Measurements from ENCODE around the gene RAPH1. TPM values are rescaled to one million over a fixed set of nuclear protein-coding genes. Genes with fewer than 3 reads are reported as not detected.
A peak's percentile ranks its signal among the peaks of the same experiment; 100 is the strongest.

The RAPH1 gene
- total RNA-seq, 1 experiment from 2014 or later = 29.7 TPM

DNA sequence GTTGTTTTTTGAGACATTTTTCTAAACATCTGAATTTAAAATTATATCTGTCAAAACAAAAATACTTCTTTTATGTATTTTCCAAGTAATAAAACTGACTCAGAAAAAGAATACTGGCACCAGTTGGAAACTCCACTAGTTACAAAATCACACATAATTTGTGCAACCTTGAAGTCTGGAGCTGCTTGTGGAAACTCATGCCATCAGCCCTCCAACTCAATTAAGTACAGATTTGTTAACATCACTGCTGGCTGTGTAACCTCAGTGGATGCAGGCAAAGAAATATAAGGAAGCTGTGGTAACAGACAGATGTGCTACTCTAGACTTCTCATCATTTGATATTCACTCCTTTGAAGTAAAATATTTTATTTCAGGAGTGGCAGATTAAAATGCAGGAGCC, 30.0 kb upstream of the RAPH1 start:
- TF ChIP-seq, protein P1, sequence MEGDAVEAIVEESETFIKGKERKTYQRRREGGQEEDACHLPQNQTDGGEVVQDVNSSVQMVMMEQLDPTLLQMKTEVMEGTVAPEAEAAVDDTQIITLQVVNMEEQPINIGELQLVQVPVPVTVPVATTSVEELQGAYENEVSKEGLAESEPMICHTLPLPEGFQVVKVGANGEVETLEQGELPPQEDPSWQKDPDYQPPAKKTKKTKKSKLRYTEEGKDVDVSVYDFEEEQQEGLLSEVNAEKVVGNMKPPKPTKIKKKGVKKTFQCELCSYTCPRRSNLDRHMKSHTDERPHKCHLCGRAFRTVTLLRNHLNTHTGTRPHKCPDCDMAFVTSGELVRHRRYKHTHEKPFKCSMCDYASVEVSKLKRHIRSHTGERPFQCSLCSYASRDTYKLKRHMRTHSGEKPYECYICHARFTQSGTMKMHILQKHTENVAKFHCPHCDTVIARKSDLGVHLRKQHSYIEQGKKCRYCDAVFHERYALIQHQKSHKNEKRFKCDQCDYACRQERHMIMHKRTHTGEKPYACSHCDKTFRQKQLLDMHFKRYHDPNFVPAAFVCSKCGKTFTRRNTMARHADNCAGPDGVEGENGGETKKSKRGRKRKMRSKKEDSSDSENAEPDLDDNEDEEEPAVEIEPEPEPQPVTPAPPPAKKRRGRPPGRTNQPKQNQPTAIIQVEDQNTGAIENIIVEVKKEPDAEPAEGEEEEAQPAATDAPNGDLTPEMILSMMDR (conservative IDR thresholded peaks at IDR 0.05; ENCODE audit: low read depth, low read length) = no peak
- TF ChIP-seq EZH2 (IDR thresholded peaks at IDR 0.05; ENCODE audit: borderline replicate concordance, low read depth, low read length, poor library complexity, severe bottlenecking) = no peak
- intact Hi-C loops (cut with micrococcal nuclease; ENCODE audit: unreplicated experiment) = no loop called here
- H3K27me3 ChIP-seq (replicated peaks; ENCODE audit: insufficient read depth, low read depth, low read length, poor library complexity) = no peaks in the 10 kb centered on the region
- ChIA-PET POLR2A (ENCODE audit: low non-redundant PET) (no interaction called here), CTCF (no interaction called here)
- no TSS peak for BruUV-seq (replicated peaks)
- no peak overlapping the region for H3K4me3 ChIP-seq (ENCODE audit: low read depth, low read length, poor library complexity, severe bottlenecking)
- no peaks in the 10 kb centered on the region for H3K36me3 ChIP-seq (ENCODE audit: insufficient read depth, low read length, poor library complexity, severe bottlenecking)
- no peak for DNase-seq (ENCODE audit: low spot score)
- no peaks in the 10 kb centered on the region for H3K9me3 ChIP-seq (ENCODE audit: low read depth, low read length, poor library complexity, severe bottlenecking)
- peaks cover 11% of the 10 kb centered on the region for H3K4me1 ChIP-seq (ENCODE audit: insufficient read depth, low read length, poor library complexity, severe bottlenecking)
- no peak overlapping the region for H3K27ac ChIP-seq (ENCODE audit: low read depth, low read length, poor library complexity, severe bottlenecking)

DNA sequence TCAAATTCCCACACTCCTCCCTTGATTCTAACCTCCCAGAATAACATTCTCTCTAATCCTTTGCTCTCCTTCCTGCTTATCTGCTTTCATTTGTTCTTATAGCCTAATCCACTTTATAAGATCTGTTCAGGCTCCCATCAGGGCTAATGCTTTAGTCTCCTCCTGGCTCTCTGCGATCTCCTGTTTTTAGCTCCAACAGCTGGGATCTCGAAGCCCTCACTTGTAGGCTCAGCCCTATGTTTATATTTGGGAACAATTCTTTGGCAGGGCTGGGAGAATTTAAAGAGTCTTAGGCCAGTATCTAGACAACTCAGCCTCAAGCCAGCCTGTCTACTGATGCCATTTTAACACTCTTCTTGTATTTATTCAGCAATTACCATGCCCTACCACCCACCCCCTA, 27.2 kb upstream of the RAPH1 start:
- ChIA-PET POLR2A (ENCODE audit: low non-redundant PET) (no interaction called here), CTCF (no interaction called here)
- peak overlapping the region; percentile 47 for H3K27ac ChIP-seq (ENCODE audit: low read depth, low read length, poor library complexity, severe bottlenecking)
- TF ChIP-seq, protein P1 (conservative IDR thresholded peaks at IDR 0.05; ENCODE audit: low read depth, low read length) = no peak
- TF ChIP-seq EZH2 (IDR thresholded peaks at IDR 0.05; ENCODE audit: borderline replicate concordance, low read depth, low read length, poor library complexity, severe bottlenecking) = no peak
- H3K36me3 ChIP-seq (ENCODE audit: insufficient read depth, low read length, poor library complexity, severe bottlenecking) = no peaks in the 10 kb centered on the region
- intact Hi-C loops (cut with micrococcal nuclease; ENCODE audit: unreplicated experiment) = no loop called here
- no peaks in the 10 kb centered on the region for H3K27me3 ChIP-seq (replicated peaks; ENCODE audit: insufficient read depth, low read depth, low read length, poor library complexity)
- peak; percentile 45 for DNase-seq (ENCODE audit: low spot score)
- peaks cover 11% of the 10 kb centered on the region for H3K4me1 ChIP-seq (ENCODE audit: insufficient read depth, low read length, poor library complexity, severe bottlenecking)
- no peaks in the 10 kb centered on the region for H3K9me3 ChIP-seq (ENCODE audit: low read depth, low read length, poor library complexity, severe bottlenecking)
- H3K4me3 ChIP-seq (ENCODE audit: low read depth, low read length, poor library complexity, severe bottlenecking) = no peak overlapping the region
- BruUV-seq (replicated peaks) = no TSS peak

DNA sequence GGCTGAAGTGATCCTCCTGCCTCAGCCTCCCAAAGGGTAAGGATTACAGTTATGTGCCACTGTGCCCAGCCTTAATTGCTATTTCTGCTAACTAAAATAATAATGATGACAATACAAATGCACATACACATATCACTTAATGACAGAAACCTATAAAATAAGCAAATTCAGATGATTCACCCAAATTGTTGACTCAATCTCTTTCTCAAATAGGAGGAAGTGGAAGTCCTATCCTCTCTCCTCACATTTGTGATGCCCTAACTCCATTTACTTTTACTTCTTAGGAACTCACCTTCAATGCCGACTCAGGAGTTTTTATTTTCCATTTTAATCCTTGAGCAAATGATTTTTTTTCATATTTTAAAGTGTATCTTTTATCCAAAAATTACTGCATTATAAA, 24.5 kb upstream of the RAPH1 start:
- ChIA-PET POLR2A (ENCODE audit: low non-redundant PET) (no interaction called here), CTCF (no interaction called here)
- Histone ChIP-seq H3K4me1 (ENCODE audit: insufficient read depth, low read length, poor library complexity, severe bottlenecking) (peaks cover 11% of the 10 kb centered on the region), H3K4me3 (ENCODE audit: low read depth, low read length, poor library complexity, severe bottlenecking) (no peak overlapping the region), H3K36me3 (ENCODE audit: insufficient read depth, low read length, poor library complexity, severe bottlenecking) (no peaks in the 10 kb centered on the region), H3K27ac (ENCODE audit: low read depth, low read length, poor library complexity, severe bottlenecking) (no peak overlapping the region), H3K9me3 (ENCODE audit: low read depth, low read length, poor library complexity, severe bottlenecking) (no peaks in the 10 kb centered on the region), H3K27me3 (replicated peaks; ENCODE audit: insufficient read depth, low read depth, low read length, poor library complexity) (no peaks in the 10 kb centered on the region)
- TF ChIP-seq, protein P1 (conservative IDR thresholded peaks at IDR 0.05; ENCODE audit: low read depth, low read length) = no peak
- TF ChIP-seq EZH2 (IDR thresholded peaks at IDR 0.05; ENCODE audit: borderline replicate concordance, low read depth, low read length, poor library complexity, severe bottlenecking) = no peak
- no peak for DNase-seq (ENCODE audit: low spot score)
- no TSS peak for BruUV-seq (replicated peaks)
- intact Hi-C loops (cut with micrococcal nuclease; ENCODE audit: unreplicated experiment) = no loop called here
